ENCODE measurements around the gene G0S2. TPM values are rescaled to one million over a fixed set of nuclear protein-coding genes. Genes with fewer than 3 reads are reported as not detected.

The G0S2 gene
- total RNA-seq, 1 donor from 2014 or later: 1.0 TPM

GRCh38 chr1:209662879-209663327 is 12.3 kb upstream of the G0S2 start:
- no peak for DNase-seq (ENCODE audit: low spot score)
- Mint-ChIP-seq H3K9me3 (ENCODE audit: low read depth) (no peaks in the 10 kb centered on the region), H3K4me3 (ENCODE audit: unreplicated experiment) (no peak overlapping the region), H3K27me3 (ENCODE audit: low read depth) (peaks cover 7% of the 10 kb centered on the region), H3K4me1 (ENCODE audit: low read depth) (no peaks in the 10 kb centered on the region), H3K27ac (ENCODE audit: unreplicated experiment) (no peak overlapping the region), H3K36me3 (ENCODE audit: low read depth) (no peaks in the 10 kb centered on the region)
- no peak for TF ChIP-seq CTCF (IDR thresholded peaks at IDR 0.05)

- DNase-seq (ENCODE audit: low spot score): no peak
- TF ChIP-seq CTCF (IDR thresholded peaks at IDR 0.05): no peak
- H3K36me3 Mint-ChIP-seq (ENCODE audit: low read depth): peaks cover 4% of the 10 kb centered on the region
- peaks cover 5% of the 10 kb centered on the region for H3K9me3 Mint-ChIP-seq (ENCODE audit: low read depth)
- no peak overlapping the region for H3K27ac Mint-ChIP-seq (ENCODE audit: unreplicated experiment)
- H3K4me3 Mint-ChIP-seq (ENCODE audit: unreplicated experiment): no peak overlapping the region
- H3K27me3 Mint-ChIP-seq (ENCODE audit: low read depth): peaks cover 18% of the 10 kb centered on the region
- no peaks in the 10 kb centered on the region for H3K4me1 Mint-ChIP-seq (ENCODE audit: low read depth)
Observed at GRCh38 chr1:209667103-209667502, 8.1 kb upstream of the G0S2 start.

GRCh38 chr1:209667708-209668107 is 7.5 kb upstream of the G0S2 start:
- Mint-ChIP-seq H3K27ac (ENCODE audit: unreplicated experiment) (no peak overlapping the region), H3K27me3 (ENCODE audit: low read depth) (peaks cover 18% of the 10 kb centered on the region), H3K36me3 (ENCODE audit: low read depth) (peaks cover 4% of the 10 kb centered on the region), H3K9me3 (ENCODE audit: low read depth) (peaks cover 5% of the 10 kb centered on the region), H3K4me3 (ENCODE audit: unreplicated experiment) (no peak overlapping the region), H3K4me1 (ENCODE audit: low read depth) (no peaks in the 10 kb centered on the region)
- no peak for DNase-seq (ENCODE audit: low spot score)
- TF ChIP-seq CTCF (IDR thresholded peaks at IDR 0.05): no peak

GRCh38 chr1:209670441-209671082 is 4.7 kb upstream of the G0S2 start:
- H3K4me3 Mint-ChIP-seq (ENCODE audit: unreplicated experiment): no peak overlapping the region
- H3K27me3 Mint-ChIP-seq (ENCODE audit: low read depth): peaks cover 28% of the 10 kb centered on the region
- no peak for DNase-seq (ENCODE audit: low spot score)

More at GRCh38 chr1:209670441-209671082, 4.7 kb upstream of the G0S2 start:
- H3K36me3 Mint-ChIP-seq (ENCODE audit: low read depth): peaks cover 4% of the 10 kb centered on the region
- peaks cover 19% of the 10 kb centered on the region for H3K4me1 Mint-ChIP-seq (ENCODE audit: low read depth)
- no peak for TF ChIP-seq CTCF (IDR thresholded peaks at IDR 0.05)
- H3K27ac Mint-ChIP-seq (ENCODE audit: unreplicated experiment): no peak overlapping the region
- peaks cover 5% of the 10 kb centered on the region for H3K9me3 Mint-ChIP-seq (ENCODE audit: low read depth)
